Retinal pigment epithelial cell (primary cell): Measurements from ENCODE around the gene NFATC2.

Experiments used
- DNase-seq: peaks from one replicate; pipeline ENCODE4 v3.0.0-alpha.2; 2010; ENCODE audit warnings: low read depth
- H3K4me3 ChIP-seq: 2 replicates; pipeline ENCODE4 v1.5.1; 2011; ENCODE audit warnings: mild to moderate bottlenecking, low read length, control low read depth, moderate library complexity
- CTCF ChIP-seq: conservative IDR thresholded peaks from 2 replicates; pipeline ENCODE4 v1.5.1; 2011; ENCODE audit warnings: low read depth, low read length, control low read depth, inconsistent platforms

The NFATC2 gene

GRCh38 chr20:51429696-51430095, 112.8 kb downstream of the NFATC2 start:
- TF ChIP-seq CTCF = no peak
- H3K4me3 ChIP-seq = no peak overlapping the region
- no peak for DNase-seq

GRCh38 chr20:51429144-51429482, 113.4 kb downstream of the NFATC2 start:
- no peak overlapping the region for H3K4me3 ChIP-seq

GRCh38 chr20:51428401-51429143, 113.9 kb downstream of the NFATC2 start:
- no peak for TF ChIP-seq CTCF
- no peak for DNase-seq
- no peak overlapping the region for H3K4me3 ChIP-seq

More at GRCh38 chr20:51429144-51429482, 113.4 kb downstream of the NFATC2 start:
- no peak for DNase-seq
- TF ChIP-seq CTCF = no peak

GRCh38 chr20:51427651-51428291, 114.7 kb downstream of the NFATC2 start:
- no peak for DNase-seq
- no peak overlapping the region for H3K4me3 ChIP-seq
- TF ChIP-seq CTCF = no peak

GRCh38 chr20:51426718-51427650, 115.5 kb downstream of the NFATC2 start:
- H3K4me3 ChIP-seq = no peak overlapping the region
- TF ChIP-seq CTCF = no peak
- no peak for DNase-seq

- no peak overlapping the region for H3K4me3 ChIP-seq
Measured at GRCh38 chr20:51425347-51426106, 117.0 kb downstream of the NFATC2 start.

More at GRCh38 chr20:51425347-51426106, 117.0 kb downstream of the NFATC2 start:
- no peak for TF ChIP-seq CTCF
- no peak for DNase-seq
